SKM-1 (cell line): ENCODE data around the gene FANCM.

ENCODE experiments used
- DNase-seq: peaks from one replicate; lab custom pipeline; 2025; ENCODE audit not compliant: unreplicated experiment; lab: John Stamatoyannopoulos, UW

The FANCM gene

DNA sequence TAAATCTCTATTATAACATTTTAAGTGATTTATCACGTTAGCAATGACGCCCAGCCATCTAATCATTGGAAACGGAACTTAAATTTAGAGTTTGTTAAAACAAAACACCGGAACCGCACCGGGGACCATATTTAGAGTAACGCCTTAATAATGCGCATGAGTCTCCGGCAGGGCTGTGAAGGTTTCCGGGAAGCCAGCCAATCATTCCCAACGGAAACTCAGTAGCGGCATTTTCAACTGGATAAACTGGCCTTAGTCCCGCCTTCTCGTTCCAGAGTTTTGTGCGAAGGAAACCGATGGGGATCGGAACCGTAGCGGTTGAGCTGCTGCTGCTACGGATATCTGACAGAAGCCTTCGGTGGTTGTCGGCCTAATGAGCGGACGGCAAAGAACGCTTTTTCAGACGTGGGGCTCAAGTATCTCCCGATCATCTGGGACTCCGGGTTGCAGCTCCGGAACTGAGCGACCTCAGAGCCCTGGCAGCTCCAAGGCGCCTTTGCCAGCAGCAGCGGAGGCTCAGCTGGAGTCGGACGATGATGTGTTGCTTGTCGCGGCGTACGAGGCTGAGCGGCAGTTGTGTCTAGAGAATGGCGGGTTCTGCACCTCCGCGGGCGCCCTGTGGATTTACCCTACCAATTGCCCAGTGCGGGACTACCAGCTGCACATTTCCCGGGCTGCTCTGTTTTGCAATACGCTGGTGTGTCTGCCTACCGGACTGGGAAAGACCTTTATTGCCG lies at the start of gene FANCM:
FANCM (plus strand) TSS at position 272 of the 737 bp plus-strand sequence; CDS start at position 374, 102 bp downstream.
- peak; percentile 68 for DNase-seq

- DNase-seq: no peak
Measured at GRCh38 chr14:45089813-45090212, 45.9 kb upstream of the FANCM start.

DNA sequence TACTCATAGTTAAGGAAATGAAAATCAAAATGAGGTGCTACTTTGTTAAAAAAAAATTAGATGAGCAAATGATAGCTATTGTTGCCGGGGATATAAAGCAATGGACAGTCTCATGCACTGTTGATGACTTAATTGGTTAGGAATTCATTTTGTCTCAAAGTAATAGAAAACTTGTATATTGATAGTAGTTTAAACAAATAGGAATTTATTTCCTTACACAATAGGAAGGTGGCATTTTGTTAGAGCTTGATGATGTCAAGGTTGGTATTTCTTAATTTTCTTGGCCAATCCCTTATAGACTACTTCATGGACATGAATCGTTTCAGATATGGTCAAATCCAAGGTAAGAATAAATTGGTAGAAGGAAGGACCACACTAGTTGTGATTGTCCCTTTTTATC lies 44.0 kb upstream of the FANCM start:
- no peak for DNase-seq

DNA sequence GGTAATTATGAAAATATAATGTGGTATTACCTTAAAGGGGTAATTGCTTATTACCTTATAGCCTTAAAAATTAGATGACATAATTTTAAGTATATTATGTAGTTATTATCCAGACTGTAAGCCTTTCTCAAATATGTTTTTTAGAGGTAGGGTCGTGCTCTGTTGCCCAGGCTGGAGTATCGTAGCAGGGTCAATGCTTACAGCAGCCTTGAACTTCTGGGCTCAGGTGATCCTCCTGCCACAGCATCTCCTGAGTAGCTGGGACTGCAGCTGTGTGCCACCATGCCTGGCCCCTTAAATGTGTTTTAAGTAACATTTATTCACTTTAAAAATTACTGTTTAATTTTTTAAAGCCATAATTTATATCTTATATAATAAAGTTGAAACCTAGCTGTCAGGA lies 41.5 kb upstream of the FANCM start:
- no peak for DNase-seq

DNA sequence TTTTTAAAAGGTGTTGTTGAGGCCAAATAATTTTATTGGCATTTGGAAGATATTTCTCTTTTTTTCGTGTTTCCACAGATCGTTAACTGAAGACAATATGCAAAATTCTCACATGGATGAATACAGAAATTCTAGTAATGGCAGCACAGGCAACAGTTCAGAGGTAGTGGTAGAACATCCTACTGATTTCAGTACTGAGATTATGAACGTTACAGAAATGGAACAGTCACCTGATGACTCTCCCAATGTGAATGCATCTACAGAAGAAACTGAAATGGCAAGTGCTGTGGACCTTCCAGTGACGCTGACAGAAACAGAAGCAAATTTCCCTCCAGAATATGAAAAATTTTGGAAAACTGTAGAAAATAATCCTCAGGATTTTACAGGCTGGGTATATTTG lies 40.6 kb upstream of the FANCM start:
- DNase-seq: no peak

DNA sequence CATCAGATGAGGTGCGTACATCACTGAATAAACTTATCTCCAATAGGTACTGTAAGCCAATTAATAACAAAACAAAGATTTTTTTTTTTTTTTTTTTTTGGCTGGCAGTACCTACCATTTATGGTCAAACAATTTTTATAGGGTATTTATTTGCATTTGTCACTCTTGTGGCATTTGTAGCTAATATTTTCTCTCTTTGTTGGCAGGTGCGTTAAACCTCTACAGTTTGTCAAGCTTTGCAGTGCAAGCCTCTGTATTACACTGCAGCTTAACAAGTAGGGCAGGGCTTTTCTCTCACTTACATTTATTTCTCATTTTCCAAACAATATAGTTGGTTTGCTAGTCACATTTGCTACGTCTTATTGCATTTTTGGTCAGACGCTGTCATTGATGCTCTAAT lies 39.5 kb upstream of the FANCM start:
- no peak for DNase-seq

GRCh38 chr14:45103806-45104205 lies 31.9 kb upstream of the FANCM start:
- no peak for DNase-seq

DNA sequence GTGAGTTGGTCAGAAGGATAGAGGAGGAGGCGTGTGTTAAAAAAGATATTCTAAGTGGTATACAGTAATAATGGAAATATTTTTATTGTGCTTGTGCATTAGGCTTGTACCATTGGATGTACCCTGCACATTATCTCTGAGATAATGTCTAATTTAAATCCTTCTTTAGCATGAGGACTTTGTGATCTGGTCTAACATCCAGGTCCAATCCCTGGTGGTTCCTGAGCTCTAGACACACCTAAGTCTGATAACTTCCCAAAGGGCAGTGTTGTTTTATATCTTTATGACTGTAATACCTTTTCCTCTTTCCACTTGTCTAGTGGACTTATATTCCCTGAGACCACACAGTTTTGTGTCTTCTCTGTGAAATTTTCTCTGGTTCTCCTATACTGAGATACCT lies 31.2 kb upstream of the FANCM start:
- no peak for DNase-seq

DNA sequence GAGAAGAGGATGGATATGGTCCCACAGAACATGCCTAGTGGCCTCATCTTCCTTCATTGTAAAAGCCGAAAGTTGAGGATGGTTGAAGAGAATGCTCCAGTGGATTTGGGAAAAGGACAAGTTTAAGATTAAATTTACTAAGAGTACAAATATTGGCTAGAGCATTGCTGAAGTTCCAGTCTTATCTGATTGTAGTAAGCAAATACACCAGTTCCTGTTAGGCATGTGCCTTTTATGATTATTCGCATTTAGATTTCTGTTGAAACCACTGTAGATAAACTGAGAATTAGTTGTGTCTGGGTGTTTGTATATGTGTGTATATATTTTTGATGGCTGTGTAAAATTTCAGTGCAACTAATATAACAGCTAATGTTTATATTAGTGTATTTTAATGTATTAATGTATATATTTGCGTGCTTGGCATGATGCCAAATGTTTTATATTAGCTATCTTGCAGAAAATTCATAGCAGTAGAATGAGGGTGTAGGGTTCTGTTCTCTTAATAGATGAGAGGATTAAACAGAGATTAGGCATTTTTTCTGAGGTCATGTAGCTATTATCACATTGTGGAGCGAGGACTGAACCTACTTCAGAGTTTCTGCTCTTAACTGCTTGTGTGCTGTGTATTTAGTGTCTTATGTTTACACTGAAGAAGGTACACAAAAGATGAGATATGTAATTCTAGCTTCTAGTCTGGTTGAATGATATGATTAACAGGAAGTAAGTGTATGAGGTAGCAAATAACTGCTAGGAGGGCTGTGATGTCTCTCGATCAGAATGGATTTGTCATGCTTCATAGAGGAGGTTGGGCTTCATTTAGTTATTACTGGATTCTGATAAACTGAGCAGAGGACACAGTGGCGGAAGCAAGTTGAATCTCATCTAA lies 22.6 kb upstream of the FANCM start:
- no peak for DNase-seq

GRCh38 chr14:45114327-45114726 lies 21.4 kb upstream of the FANCM start:
- DNase-seq: no peak

DNA sequence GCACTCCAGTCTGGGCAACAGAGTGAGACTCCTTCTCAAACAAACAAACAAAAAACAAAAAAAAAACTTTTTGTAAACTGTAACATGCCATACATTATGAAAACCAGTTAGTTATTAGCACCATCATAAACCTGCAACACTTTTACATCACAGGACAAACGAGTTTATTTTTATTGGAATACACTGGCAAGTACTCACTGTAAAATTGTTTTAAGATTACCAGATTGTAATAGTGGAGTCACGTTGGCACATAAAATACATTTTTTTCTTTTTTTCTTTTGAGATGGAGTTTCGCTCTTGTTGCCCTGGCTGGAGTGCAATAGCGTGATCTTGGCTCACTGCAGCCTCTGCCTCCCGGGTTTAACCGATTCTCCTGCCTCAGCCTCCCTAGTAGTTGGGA lies 17.1 kb upstream of the FANCM start:
- no peak for DNase-seq

GRCh38 chr14:45120096-45120495 lies 15.6 kb upstream of the FANCM start:
- no peak for DNase-seq

DNA sequence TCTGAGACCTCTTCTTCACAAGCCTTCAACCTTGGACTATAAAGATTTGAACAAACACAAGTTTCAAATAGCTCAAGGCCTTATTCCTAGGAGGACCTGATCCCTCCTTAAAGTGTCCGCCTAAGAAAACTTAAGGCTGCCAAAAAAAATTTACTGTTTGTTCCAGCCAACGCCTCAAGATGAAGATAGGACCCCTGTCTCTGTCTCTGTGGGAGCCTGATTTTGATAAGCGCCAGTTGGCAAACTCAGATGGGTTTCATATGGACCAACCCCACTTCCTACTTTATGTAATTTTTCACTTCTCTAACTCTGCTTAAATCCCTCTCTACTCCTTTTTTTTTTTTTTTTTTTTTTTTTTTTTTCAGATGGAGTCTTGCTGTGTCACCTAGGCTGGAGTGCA lies 12.5 kb upstream of the FANCM start:
- no peak for DNase-seq

DNA sequence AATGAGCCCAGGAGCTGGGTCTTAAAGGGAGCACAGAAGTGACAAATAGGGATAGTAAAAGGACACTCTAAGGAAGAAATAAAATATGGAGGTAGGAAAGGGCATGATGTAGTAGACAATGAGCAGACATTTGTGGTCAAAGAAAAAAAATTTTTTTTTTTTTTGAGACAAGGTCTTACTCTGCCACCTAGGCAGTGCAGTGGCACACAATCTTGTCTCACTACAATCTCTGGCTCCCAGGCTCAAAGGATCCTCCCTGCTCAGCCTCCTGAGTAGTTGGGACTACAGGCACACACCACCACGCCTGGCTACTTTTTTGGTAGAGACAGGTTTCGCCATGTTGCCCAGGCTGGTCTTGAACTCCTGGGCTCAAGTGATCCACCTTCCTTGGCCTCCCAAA lies 10.0 kb upstream of the FANCM start:
- DNase-seq: no peak

GRCh38 chr14:45128963-45129629 lies 6.6 kb upstream of the FANCM start:
- no peak for DNase-seq

- no peak for DNase-seq
Measured at GRCh38 chr14:45133683-45134050, 2.1 kb upstream of the FANCM start.

GRCh38 chr14:45134051-45134958 lies 1.4 kb upstream of the FANCM start, which contains the start of gene FKBP3:
Gene FKBP3 (minus strand): TSS chr14:45134481. CDS start chr14:45134456, 25 bp downstream.
- peak; percentile 73 for DNase-seq

DNA sequence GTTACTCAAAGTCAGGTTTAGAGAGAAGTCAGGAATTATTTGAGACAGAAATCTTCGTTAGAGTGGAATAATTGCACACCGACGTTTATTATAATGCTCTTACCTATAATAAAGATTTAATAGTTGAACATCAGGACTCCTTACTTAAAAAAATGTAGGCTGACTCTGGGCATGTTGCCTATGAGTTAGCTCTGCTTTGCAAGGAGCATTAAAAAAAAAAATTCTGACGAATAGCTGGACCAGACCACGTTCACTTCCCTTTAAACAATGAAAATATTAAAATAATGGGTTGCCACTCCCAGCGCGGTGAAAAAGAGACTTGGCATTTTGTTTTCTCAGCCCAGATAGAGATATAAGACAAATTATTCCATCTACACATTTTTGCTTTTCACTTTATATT lies 574 bp upstream of the FANCM start:
- no peak for DNase-seq

- no peak for DNase-seq
Measured at GRCh38 chr14:45136399-45136798, 669 bp downstream of the FANCM start.

DNA sequence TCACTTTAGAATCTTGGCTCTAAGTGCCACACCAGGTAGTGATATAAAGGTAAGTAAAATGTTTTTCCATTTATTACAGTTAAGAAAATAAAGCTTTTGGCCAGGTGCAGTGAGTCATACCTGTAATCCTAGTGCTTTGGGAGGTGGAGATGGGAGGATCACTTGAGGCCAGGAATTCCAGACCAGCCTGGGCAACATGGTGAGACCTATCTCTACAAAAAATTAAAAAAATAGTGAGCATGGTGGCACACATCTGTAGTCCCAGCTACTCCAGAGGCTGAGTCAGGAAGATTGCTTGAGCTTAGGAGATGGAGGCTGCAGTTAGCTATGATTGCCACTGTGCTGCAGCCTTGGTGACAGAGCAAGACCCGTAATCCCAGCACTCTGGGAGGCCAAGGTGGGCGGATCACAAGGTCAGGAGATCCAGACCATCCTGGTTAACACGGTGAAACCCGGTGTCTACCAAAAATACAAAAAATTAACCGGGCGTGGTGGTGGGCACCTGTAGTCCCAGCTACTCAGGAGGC lies 5.0 kb downstream of the FANCM start:
- DNase-seq: no peak
